ENCODE results near the gene OAS3.
"Not testable (repeated sequence)": the region's sequence is repeated elsewhere in the genome, so short reads cannot be mapped to it uniquely, and the experiment has no call there.

Gene OAS3

DNA sequence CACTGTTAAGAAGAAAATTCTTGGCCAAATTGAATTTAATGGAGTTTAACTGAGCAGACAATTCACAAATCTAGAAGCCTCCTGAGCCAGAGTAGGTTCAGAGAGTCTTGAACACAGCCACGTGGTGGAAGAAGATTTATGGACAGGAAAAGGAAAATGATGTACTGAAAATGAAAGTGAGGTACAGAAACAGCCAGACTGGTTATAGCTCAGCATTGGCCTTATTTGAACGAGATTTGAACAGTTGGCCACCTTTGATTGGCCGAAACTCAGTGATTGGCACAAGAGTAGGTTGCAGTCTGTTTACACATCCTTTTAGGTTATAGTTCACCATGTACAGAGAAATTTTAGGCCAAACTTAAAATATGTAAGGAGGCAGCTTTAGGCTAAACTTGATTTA is 50.0 kb downstream of the OAS3 start:
- no peak for DNase-seq

DNA sequence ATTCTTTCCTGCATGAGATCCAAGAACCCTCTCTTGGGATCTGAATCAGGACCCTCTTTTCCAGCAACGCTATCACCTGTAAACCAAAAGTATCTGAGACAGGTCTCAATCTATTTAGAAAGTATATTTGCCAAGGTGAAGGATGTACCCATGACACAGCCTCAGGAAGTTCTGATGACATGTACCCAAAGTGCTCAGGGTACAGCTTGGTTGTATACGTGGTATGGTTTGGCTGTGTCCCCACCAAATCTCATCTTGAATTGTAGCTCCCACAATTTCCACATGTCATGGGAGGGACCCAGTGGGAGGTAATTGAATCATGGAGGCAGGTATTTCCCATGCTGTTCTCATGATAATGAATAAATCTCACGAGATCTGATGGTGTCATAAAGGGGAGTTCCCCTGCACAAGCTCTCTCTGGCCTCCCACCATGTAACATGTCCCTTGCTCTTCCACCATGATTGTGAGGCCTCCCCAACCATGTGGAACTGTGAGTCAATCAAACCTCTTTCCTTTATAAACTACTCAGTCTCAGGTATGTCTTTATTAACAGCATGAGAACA is 50.6 kb downstream of the OAS3 start:
- not testable (repeated sequence) for DNase-seq

DNA sequence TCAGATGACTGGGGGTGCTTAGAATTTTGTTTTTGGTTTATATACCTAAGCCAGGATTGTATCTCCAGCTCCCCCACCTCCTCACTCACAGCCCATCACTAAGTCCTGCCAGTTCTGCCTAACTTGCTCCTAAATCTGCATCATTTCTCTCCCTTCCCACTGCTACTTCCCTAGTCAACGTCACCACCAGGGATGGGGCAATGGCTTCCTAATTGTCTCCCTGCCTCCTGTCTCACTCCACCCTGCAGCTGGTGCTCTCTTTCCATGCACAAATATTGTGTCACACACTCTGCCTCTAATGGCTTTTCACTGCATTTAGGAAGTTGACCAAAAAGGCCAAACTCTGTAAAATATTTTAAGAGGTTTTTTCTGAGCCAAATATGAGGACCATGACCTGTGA is 51.5 kb downstream of the OAS3 start:
- no peak for DNase-seq

DNA sequence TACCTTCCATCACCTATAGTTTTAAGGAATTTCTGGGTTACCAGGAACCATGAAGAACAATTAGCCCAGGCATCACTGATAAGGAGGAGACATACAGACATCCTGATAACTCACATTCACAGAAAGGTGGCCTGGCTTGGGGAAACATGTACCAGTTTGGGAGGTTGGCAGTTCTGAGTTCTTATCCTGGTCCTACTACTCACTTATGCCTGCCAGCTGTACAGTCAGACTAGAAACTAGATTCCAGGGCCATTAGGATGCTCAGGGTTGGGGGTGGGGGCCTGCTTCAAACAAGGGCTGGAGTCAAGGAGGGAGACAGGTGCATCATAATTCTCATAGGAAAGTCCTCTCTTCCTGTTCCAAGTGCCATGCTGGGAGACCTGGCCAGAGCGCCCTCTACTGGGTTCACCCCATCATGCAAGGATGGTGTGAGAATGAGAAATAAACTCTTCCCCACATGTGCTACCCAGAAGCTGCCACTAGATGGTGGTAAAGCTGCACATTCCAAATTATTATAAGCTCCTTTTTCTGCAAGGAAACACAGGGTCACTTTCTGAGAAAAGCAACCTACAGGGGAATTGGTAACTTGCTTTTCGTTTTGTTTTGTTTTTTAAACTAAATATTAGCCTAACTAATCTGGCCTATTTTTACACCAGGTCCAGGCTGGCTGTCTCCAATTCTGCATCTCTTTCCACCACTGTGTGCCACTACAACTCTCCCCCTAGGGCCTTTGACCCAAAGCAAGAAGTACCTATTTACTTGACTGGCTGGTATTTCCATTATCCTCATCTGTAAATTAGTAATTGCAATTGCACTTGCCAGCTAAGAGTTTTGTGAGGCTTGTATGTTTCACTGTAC is 54.5 kb downstream of the OAS3 start:
- peak; percentile 21 for DNase-seq

DNA sequence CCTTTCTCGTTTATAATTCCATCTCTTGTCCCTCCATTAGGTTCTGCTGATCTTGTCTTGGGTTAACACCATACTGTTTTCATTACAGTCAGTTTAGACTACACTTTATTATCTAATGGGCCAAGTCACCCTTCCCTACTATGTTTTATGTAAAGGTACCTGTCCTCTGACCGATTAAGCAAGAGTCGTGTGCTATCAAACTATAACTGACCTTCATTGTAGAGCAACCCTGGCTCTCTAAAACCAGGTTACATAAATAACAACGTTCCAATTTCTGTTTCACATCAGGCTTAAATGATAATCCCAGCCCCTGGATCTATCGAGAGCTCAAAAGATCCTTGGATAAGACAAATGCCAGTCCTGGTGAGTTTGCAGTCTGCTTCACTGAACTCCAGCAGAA is 56.7 kb downstream of the OAS3 start:
- DNase-seq, result no peak

DNA sequence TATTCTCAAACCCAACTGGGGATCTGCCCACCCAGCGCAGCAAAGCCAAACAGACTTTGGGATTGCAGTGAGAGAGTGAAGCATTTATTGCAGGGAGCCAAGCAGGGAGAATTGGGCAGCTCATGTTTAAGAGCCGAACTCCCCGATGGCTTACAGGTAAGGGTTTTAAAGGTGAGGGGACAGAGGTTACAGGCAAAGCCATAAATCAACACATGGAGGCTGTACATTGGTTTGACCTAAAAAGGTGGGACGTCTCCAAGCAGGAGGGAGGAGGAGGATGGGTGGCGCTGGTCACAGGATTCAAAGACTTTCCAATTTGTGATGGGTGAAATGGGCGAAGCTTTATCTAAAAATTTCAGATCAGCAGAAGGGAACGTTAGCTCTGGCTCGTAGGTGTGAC is 58.2 kb downstream of the OAS3 start:
- DNase-seq, result no peak

DNA sequence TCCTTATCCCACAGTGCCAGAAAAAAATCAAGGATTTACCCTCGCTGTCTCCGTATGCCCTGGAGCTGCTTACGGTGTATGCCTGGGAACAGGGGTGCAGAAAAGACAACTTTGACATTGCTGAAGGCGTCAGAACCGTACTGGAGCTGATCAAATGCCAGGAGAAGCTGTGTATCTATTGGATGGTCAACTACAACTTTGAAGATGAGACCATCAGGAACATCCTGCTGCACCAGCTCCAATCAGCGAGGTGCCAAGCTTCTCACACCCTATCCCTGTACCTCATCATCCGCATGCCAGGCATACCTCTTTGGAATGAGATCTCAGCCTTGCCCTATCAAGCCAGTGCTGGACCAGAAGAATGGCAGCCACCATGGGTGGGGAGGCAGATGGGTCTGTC is 59.2 kb downstream of the OAS3 start:
- DNase-seq, result no peak

DNA sequence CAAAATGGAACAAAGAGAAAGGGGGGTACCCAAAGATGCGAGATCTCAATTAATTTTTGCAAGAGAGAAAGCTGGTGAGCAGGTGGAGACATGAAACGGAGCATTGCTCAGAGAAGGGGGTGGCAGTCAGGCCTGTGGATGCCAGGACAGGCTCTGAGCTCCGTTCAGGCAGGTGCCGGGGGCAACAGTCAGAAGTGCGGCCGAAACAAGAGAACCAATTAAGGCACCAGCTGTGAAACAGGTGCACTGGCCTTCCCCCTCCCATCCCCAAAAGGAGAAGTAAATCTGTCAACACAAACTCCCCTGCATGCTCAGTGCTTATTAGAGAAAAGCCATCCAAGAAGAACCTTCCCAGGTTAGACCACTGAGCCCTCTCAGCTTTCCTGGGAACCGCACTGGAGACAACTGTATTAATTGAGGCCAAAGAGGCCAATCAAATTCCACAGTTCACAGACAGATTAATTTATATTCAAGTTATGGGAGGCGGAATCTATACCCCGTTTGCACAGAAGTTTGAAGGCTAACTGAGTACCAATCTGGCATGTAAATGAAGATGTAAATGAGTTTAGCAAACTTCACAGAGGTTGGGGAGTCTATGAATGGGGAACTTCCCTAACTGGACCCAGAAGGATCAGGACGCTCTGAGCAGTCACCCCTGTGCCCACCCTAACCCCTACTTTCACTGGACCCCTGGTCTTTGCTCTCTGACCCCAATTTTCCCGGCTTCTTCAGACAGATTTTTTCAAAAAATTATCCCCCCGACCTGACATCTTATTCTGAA is 60.9 kb downstream of the OAS3 start:
- DNase-seq, result no peak

DNA sequence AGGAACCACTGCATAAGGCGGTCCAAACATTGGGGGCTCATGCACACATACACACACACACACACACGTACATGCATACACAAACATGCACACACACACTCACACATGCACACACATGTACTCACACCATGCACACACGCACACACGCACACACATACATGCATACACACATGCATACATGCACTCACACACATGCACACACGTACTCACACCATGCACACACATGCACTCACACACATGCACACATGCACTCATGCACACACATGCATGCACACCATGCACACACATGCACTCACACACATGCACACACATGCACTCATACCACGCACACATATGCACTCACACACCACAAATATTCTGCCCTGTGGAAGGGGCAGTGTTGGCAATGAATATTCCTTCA is 62.2 kb downstream of the OAS3 start:
- no peak for DNase-seq

DNA sequence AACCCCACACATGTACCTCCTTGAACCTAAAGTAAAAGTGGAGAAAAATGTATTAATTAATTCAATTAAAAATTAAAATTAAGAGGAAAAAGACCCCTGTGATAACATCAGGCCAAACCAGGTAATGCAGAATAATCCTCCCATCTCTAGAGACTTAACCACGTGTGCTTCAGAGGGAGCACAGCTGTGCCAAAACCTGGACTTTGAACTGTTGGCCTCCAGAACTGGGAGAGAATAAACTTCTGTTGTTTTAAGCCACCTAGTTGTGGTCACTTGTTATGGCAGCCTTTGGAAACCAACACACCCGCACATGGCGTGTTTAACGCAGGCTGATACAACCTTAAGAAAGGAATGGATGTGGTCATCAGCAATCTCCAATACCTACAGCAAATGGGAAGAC is 63.9 kb downstream of the OAS3 start:
- DNase-seq, result peak; percentile 1

DNA sequence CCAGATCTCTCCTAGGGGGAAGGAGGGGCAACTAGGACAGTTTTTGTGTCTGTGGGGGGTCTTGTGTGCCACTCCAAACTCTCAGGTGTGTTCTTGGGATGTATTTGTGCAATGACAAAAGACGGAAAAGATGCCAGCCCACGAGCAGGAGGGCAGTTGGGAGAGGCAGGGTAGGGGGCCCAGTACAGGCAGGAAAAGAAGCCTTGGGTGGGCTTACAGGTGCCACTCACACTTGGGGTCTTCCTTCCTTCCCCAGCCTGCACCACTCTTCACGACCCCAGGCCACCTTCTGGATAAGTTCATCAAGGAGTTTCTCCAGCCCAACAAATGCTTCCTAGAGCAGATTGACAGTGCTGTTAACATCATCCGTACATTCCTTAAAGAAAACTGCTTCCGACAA is 64.4 kb downstream of the OAS3 start:
- DNase-seq, result no peak

DNA sequence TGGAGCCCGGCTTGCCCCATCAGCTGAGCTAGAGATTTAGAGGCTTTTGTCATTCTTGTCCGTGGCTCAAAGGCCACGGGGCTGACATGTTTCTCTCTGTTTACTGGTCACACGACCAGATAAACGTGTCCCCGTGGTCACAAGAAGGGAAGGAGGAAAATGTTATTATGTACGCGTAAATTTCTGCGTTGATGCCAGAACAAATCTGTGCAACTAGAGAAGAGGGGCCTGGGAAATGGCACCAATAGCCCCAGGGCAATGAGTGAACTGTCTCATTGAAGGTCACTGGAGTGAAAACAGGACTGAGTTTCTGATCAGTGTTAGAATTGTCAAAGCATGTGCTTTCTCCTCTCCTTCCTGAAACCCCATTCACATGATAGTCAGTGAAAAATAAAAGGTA is 65.4 kb downstream of the OAS3 start:
- no peak for DNase-seq

DNA sequence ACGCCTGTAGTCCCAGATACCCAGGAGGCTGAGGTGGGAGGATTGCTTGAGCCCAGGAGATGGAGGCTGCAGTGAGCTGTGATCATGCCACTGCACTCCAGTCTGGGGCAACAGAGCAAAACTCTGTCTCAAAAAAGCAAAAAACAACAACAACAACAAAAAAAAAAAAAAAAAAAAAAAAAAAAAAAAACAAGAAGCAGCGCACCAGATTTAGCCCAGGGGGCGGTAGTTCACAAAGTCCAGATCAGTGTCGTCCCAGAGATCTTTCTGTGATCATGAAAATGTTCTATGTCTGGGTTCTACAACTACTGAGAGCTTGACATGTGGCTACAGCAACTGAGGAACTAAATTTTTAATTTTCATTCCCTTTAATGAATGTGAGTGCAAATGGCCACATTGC is 67.5 kb downstream of the OAS3 start:
- DNase-seq, result no peak

DNA sequence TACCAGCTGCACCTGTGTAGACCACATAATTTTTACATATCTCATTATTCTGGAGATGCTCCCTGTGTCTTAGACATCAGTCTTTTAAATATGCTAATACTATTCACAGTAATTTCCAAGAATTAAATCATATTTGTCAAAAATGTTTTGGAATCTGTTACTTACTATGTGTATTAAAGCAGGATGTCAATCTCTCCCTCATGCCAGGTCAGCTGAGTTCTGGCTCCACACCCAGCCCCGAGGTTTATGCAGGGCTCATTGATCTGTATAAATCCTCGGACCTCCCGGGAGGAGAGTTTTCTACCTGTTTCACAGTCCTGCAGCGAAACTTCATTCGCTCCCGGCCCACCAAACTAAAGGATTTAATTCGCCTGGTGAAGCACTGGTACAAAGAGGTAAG is 67.9 kb downstream of the OAS3 start:
- no peak for DNase-seq

DNA sequence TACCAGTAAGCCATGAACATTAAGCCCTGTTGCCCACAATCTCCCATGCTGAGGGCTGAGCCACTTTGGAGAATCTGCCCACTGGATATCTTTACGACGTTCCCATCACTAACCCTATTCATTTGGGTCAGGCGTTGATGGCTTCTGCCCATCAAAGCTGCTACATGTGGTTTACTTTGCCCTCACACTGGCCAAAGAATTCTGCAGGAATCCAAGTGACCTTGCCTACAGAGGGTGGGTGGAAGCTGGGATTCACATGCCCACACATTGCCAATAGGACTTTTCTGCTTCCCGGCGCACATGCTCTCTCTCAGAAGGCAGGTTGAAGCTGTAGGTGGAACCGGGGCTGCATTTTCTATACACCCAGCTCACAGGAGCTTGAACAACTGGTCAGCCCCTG is 68.4 kb downstream of the OAS3 start:
- DNase-seq, result no peak

DNA sequence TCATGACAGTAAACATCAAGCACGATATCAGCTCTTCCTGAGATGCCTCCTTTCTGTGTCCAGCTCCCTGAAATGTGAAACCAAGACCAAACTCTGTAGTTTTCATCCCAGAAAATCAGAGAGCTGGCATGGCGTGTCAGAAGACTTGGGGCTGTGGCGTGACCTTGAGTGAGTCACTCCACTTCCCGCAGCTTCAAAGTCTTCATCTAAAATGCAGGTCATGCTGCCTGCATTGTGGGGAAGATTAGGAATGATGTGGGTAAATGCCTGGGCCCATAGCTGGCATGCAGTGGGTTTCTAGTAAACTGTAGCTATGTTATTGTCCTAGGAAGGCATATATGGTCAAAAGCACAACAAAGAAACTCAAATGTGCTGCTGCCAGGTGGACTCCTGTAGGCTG is 68.9 kb downstream of the OAS3 start:
- no peak for DNase-seq

DNA sequence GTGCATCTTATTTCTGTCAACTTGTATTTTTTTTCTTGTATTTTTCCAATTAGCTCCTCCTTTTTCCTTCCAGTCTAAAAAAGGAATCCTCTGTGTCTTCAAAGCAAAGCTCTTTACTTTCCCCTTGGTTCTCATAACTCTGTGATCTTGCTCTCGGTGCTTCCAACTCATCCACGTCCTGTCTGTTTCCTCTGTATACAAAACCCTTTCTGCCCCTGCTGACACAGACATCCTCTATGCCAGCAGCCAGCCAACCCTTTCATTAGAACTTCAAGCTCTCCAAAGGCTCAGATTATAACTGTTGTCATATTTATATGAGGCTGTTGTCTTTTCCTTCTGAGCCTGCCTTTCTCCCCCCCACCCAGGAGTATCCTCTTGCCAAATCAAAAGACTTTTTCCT is 72.4 kb downstream of the OAS3 start:
- no peak for DNase-seq

DNA sequence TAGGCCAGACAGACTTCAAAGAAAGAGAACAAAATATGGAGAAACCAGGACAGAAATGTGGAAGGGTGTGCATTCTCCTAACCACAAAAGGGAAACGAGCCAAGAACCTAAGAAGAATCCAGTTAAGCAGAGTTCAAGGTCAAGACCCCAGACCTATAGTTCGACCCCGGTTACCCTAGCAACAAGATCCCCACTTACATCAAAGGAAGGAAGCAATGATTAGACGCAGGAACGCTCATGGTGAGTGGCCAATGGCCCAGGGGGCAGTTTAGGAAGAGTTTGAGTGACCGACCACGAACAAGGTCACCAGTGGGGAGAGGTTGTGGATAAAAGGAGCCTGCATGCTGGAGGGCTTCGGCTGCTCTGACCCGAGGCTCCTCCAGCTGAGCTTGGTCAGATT is 76.3 kb downstream of the OAS3 start:
- no peak for DNase-seq

DNA sequence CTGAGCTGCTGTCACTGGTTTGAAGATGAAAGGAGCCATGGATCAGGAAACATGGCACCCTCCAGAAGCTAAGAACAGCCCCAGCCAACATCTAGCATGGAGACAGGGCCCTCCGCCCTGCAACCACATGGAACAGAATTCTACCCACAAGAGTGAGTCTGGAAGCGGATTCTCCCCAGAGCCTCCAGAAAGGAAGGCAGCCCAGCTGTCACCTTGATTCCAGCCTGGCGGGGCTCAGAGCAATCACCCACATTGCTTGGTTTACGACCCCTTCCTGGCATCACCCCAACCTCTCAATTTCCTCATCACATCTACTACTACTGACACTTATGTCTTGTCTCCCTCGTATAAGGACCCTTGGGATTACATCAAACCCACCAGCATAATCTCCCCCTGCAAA is 78.5 kb downstream of the OAS3 start:
- DNase-seq, result no peak

DNA sequence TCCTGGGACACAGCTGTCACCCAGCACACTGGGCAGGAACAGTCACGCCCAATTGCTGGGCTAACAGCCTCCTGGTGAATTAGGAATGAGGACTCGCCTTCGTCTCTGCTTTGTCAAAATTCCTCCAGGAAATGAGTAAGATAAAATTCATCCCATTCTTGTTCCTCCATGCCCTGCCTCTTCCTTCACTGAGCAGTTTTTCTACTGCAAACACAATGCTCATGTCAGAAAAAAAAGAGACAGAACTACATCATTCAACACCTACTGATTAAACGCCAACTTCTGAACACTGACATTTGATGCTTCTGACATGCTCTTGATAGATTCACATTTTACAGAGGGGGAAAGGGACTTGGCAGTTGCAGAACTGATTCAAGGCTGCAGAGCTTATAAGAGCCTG is 80.8 kb downstream of the OAS3 start:
- no peak for DNase-seq

DNA sequence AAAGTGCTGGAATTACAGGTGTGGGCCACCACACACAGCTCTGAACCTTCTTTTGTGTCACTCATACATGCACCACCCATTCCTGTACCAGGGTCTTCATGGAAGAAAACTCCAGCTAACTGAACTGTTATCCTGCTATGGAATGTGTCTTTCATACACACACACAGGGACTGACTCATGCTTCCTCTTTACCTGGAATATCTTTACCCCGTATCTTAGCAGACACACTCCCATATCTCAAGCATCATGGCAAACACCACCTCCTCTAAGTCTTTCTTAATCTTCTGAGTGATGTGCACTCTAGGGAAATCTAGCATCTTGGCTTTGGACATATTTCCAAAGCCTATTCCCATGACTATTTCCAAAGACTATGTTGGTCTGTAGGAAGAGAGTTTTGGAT is 83.2 kb downstream of the OAS3 start:
- DNase-seq, result no peak

Measured in NCI-H526 treated with DMSO at 0.1 percent for 48 hours (cell line).